ENCODE data around the gene CCSER1.

Gene CCSER1

GRCh38 chr4:90970021-90970420, 842.8 kb downstream of the CCSER1 start:
- H2AFZ ChIP-seq (ENCODE audit: low read length) = no peak overlapping the region
- no peaks in the 10 kb centered on the region for H3K27me3 ChIP-seq (ENCODE audit: insufficient read depth, low read length)
- no peaks in the 10 kb centered on the region for H3K9me3 ChIP-seq (ENCODE audit: low read length)
- H3K9me2 ChIP-seq (ENCODE audit: low read depth, low read length) = no peaks in the 10 kb centered on the region
- H3K27ac ChIP-seq (ENCODE audit: low read depth, low read length, poor library complexity, severe bottlenecking) = no peak overlapping the region
- H3K4me3 ChIP-seq (ENCODE audit: low read depth, low read length, poor library complexity, severe bottlenecking) = no peak overlapping the region
- H3K4me2 ChIP-seq (ENCODE audit: low read length) = no peak overlapping the region
- no peak for TF ChIP-seq EZH2 (IDR thresholded peaks at IDR 0.05; ENCODE audit: borderline replicate concordance, low read length)
- no peak for TF ChIP-seq CTCF (IDR thresholded peaks at IDR 0.05; ENCODE audit: low read length)
- no peaks in the 10 kb centered on the region for H3K36me3 ChIP-seq (ENCODE audit: insufficient read depth, low read length)
- no peaks in the 10 kb centered on the region for H3K4me1 ChIP-seq (ENCODE audit: insufficient read depth, low read length, severe bottlenecking)
- H3K79me2 ChIP-seq (ENCODE audit: insufficient read depth, low read length) = no peaks in the 10 kb centered on the region
- no peak overlapping the region for H3K9ac ChIP-seq (ENCODE audit: low read length)
- no peaks in the 10 kb centered on the region for H4K20me1 ChIP-seq (ENCODE audit: insufficient read depth, low read length)
- H3F3A ChIP-seq (ENCODE audit: insufficient read depth, low read length) = no peaks in the 10 kb centered on the region

- H3K9me2 ChIP-seq (ENCODE audit: low read depth, low read length) = no peaks in the 10 kb centered on the region
- no peak overlapping the region for H2AFZ ChIP-seq (ENCODE audit: low read length)
- no peak overlapping the region for H3K4me2 ChIP-seq (ENCODE audit: low read length)
- no peaks in the 10 kb centered on the region for H3K27me3 ChIP-seq (ENCODE audit: insufficient read depth, low read length)
- H3K36me3 ChIP-seq (ENCODE audit: insufficient read depth, low read length) = no peaks in the 10 kb centered on the region
- no peak overlapping the region for H3K9ac ChIP-seq (ENCODE audit: low read length)
- no peaks in the 10 kb centered on the region for H3K4me1 ChIP-seq (ENCODE audit: insufficient read depth, low read length, severe bottlenecking)
- no peaks in the 10 kb centered on the region for H3K79me2 ChIP-seq (ENCODE audit: insufficient read depth, low read length)
- no peak overlapping the region for H3K4me3 ChIP-seq (ENCODE audit: low read depth, low read length, poor library complexity, severe bottlenecking)
- H4K20me1 ChIP-seq (ENCODE audit: insufficient read depth, low read length) = no peaks in the 10 kb centered on the region
- no peak overlapping the region for H3K27ac ChIP-seq (ENCODE audit: low read depth, low read length, poor library complexity, severe bottlenecking)
- TF ChIP-seq EZH2 (IDR thresholded peaks at IDR 0.05; ENCODE audit: borderline replicate concordance, low read length) (no peak), CTCF (IDR thresholded peaks at IDR 0.05; ENCODE audit: low read length) (no peak)
- no peaks in the 10 kb centered on the region for H3F3A ChIP-seq (ENCODE audit: insufficient read depth, low read length)
- H3K9me3 ChIP-seq (ENCODE audit: low read length) = no peaks in the 10 kb centered on the region
Measured at GRCh38 chr4:90977726-90978125, 850.5 kb downstream of the CCSER1 start.

DNA sequence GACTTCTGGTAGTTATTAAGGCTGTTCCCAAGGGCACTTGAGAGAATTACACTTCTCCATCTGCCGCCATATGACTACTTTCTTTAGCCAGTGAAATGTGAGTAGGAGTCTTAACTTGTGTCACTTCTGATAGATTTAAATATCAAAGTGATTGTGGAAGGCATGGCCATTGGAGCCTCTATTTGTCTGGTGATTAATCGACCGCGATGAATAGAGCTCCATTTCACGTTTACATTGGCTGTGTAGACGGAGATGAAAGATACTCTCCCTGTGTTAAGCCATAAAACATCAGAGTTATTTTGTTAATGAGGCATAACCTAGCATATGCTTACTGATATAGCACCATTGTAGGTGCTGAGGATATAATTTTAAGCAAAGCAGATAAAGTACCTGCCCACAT, 852.4 kb downstream of the CCSER1 start:
- H3K4me2 ChIP-seq (ENCODE audit: low read length) = no peak overlapping the region

More for the DNA sequence above, 852.4 kb downstream of the CCSER1 start:
- Histone ChIP-seq H3K9ac (ENCODE audit: low read length) (no peak overlapping the region), H3F3A (ENCODE audit: insufficient read depth, low read length) (no peaks in the 10 kb centered on the region), H3K27ac (ENCODE audit: low read depth, low read length, poor library complexity, severe bottlenecking) (no peak overlapping the region), H3K4me3 (ENCODE audit: low read depth, low read length, poor library complexity, severe bottlenecking) (no peak overlapping the region), H3K4me1 (ENCODE audit: insufficient read depth, low read length, severe bottlenecking) (no peaks in the 10 kb centered on the region), H3K36me3 (ENCODE audit: insufficient read depth, low read length) (no peaks in the 10 kb centered on the region), H3K9me2 (ENCODE audit: low read depth, low read length) (no peaks in the 10 kb centered on the region), H3K9me3 (ENCODE audit: low read length) (no peaks in the 10 kb centered on the region), H2AFZ (ENCODE audit: low read length) (no peak overlapping the region), H3K27me3 (ENCODE audit: insufficient read depth, low read length) (no peaks in the 10 kb centered on the region), H4K20me1 (ENCODE audit: insufficient read depth, low read length) (no peaks in the 10 kb centered on the region), H3K79me2 (ENCODE audit: insufficient read depth, low read length) (no peaks in the 10 kb centered on the region)
- TF ChIP-seq CTCF (IDR thresholded peaks at IDR 0.05; ENCODE audit: low read length) (no peak), EZH2 (IDR thresholded peaks at IDR 0.05; ENCODE audit: borderline replicate concordance, low read length) (no peak)

Measured in OCI-LY1 (cell line).